Erythroblast (primary cell): ENCODE results near the gene CUX1.

Experiments used
- GATA1 ChIP-seq: IDR thresholded peaks from 2 replicates; pipeline ENCODE4 v1.6.1; 2011; ENCODE audit warnings: low read depth, mild to moderate bottlenecking, control low read depth, low read length, moderate library complexity
- POLR2A ChIP-seq: IDR thresholded peaks from 2 replicates; pipeline ENCODE4 v1.6.1; 2011; ENCODE audit warnings: mild to moderate bottlenecking, low read length

DNA sequence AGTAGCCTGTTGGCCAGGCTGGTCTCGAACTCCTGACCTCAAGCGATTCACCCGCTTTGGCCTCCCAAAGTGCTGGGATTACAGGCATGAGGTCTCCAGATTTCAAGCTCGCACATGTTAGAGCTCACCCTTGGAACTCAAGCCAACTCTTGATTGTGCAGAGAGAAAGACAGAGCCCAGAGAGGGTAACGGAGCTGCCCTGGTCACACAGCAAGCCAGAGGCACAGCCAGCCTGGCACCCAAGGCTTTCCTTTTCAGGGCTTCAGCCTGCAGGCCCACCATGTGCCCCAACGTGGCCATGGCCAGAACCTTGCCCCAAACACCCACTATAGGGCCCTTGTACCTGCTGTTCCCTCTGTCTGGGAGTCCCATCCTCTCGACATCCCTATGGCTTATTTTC lies 49.1 kb upstream of the CUX1 start:
- TF ChIP-seq POLR2A (no peak), GATA1 (no peak)
